ENCODE data around the gene ZNF503.

The ZNF503 gene

GRCh38 chr10:75431180-75432111 is 29.9 kb upstream of the ZNF503 start, which contains the start of gene LRMDA:
LRMDA (plus strand) TSS chr10:75431624.
- DNase-seq = peak; percentile 42

DNA sequence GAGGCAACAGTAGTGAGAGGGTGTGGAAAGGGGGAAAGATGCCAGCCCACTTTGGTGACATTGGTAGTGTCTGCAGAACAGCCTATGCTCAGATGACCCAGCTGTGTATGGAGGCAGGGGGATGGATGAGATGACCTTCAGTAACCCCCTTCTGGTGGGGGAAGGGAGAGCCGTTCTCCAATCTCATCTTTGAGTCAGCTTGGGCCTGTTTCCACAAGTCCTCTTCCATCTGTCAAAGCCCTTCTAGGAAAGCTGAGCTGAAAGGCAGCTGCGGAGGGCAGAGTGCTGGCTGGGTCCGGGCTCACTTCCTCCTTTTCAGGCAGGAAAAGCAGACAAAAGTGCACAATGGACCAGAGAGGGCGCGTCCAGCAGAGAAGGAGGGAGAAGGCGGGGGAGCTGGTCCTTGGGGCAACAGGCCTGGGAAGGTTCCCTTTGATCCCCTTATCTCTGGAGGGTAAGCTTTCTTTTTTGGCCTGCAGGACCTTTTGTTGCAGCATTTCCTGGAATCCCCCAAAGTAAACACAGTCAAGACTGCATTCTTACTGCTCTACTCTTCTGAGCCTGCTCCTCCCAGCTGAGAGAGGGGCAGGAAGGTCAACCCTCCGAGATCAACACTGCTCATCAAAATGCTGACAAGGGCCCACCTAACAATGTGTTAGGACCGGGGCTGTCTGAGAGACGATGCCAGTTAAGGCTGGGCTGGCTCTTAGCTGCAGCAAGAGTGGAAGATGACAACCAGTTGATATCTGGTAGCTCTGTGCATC is 28.6 kb upstream of the ZNF503 start:
- DNase-seq = peak; percentile 35

- DNase-seq = no peak
Observed at GRCh38 chr10:75429159-75429827, 27.7 kb upstream of the ZNF503 start.

GRCh38 chr10:75428434-75429158 is 27.0 kb upstream of the ZNF503 start:
- peak; percentile 57 for DNase-seq

GRCh38 chr10:75427951-75428350 is 26.4 kb upstream of the ZNF503 start:
- no peak for DNase-seq

DNA sequence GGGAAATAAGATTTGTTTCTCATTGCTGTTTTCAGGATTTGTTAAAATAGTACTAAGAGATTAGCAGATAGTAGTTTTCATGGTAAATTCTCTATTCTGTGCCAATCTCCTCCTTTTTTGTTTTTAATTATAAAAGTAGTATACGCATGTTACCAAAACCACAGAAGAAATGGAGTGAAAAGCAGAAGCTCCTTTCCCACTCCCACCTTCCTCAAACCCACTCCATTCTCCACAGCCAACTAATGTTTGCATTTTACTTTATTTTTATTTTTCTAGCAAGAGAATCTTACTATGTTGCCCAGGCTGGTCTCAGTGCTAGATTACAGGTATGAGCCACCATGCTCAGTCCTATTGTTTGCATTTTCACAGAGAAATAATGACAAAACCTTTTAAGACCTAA is 25.3 kb upstream of the ZNF503 start:
- DNase-seq = no peak

- no peak for DNase-seq
Observed at GRCh38 chr10:75425291-75426079, 23.9 kb upstream of the ZNF503 start.

GRCh38 chr10:75424571-75424970 is 23.0 kb upstream of the ZNF503 start:
- no peak for DNase-seq

DNA sequence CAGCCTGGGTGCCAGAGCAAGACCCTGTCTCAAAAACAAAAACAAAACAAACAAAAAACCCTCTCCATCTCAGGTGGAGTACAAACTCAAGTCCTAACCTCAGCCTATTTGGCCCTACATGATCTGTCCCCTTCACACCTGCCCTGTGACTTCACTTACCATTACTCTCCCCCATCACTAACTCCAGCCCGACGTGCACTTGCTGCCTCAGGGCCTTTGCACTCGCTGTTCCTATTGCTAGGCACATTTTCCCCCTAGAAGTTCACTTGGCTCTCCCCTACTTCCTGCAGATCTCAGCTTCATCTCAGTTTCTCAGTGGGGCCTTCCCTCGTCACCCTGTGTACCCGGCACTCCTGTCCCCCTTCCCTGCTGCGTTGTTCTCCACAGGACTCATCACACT is 21.3 kb upstream of the ZNF503 start:
- no peak for DNase-seq

- no peak for DNase-seq
Observed at GRCh38 chr10:75418712-75419111, 17.1 kb upstream of the ZNF503 start.

DNA sequence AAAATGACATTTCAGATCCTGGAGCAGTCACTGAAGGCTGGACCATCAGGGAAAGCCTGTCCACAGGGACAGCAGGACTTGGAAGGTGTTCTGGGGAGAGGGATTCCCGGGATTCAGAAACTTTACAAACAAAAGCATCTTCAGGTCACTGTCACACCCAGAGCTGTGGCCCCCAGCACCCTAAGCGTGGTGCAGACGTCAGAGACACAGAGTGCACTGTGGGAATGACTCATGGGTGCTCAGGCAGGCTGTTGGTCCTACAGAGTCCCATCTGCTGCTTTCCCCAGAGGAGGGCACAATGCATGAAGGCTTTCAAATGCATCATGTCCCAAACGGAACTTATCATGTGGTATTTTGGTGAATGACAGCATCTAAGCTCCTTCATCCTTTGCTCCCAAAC is 16.7 kb upstream of the ZNF503 start:
- DNase-seq = no peak

- no peak for DNase-seq
Observed at GRCh38 chr10:75417522-75417927, 16.0 kb upstream of the ZNF503 start.

DNA sequence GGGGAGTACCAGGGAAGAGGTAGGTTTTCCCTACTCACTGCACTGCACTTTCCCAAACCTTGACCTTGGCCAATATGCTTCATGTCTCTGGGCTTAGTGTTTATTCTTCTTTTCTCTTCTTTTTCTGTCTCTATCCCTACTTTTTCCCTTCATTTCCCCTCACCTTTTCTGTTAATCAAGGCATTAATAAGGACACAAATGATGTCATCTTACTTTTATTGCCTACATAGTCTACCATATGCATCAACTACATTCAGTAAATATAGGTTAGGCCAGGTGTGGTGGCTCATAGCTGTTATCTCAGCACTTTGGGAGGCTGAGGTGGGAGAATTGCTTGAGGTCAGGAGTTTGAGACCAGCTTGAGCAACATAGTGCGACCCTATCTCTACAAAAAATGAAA is 13.0 kb upstream of the ZNF503 start:
- DNase-seq = no peak

DNA sequence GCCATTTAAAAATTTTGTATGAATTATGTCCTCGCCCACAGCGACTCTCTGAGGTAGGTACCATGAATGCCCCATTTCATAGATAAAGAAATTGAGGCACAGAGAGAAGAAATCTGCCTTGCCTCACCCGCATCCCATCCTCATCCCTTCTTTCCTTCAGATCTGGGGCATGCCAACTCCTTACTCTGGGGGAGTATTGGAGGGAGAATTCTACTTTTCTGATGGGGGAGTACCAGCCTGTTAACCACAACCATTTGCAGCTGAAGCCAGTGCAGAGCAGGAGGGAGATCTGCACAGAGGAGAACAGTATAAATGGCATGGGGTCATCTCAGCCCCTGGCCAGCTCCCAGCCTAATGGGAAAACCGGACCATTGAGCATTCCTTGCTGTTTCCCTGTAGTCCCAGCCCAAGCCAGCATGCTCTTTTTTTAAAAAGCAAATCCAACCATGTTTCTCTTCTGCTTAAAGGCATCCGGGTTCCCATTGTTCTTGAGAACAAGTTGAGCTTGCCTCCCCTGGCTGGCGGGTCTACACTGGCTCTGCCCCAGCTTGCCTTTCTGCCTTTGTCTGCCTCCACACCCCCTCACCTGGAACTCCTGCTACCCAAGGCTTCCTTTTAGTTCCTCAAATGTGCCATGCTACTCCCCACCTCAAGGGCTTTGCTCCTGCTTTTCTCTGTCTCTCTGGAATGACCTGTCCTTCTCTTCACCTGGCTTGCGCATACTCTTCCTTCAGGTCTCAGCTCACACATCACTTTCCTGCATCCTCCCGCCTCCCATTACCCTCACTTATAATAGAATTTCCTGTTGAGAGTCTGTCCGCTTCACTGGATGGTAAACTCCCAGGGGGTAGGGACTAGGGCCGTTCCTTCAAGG is 8.8 kb upstream of the ZNF503 start:
- DNase-seq = no peak

DNA sequence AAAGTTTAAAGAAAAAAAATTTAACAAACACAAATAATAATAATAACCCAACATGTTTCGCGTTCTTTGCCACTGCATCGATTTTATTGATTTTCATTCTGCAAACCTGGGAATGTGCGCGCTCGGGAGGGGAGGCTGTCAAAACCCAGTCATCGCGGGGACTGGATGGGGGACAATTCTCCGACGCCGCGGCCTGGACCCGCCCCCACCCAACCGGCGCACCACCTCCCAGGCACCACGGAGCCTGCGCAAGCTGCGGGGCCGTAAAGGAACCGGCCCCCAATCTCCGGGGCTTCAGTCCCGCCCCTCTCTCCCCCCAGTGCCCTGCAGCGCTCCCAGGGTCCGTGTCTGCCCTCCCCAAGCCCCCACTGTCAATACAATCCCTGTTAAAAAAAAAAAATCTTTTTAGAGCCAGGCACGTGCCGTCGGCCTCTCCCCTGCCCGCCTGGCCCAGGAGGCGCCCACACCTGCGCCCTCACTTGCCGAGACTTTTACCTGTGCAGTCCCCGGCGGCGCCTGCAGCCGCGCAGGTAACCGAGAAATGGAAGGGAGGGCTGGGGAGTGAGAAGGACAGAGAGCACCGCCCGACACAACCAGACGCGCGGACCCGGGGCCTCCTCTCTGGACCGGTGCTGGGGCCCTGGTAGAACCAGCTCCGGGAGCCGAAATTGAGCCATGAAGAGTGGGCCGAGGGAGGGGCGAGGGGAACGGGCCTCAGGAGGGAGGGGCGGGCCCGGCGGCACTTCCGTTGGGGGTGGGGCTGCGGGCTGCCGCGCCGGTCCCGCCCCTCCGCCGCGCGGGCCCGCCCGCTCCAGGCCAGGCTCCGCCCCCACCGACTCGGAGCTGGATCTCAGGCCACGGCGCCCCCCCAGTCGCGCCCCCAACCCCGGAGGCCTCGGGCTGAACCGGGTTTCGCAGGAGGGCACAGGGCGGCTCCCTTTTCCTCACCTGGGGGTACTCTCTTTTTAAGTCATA is 7.6 kb upstream of the ZNF503 start:
- DNase-seq = no peak

DNA sequence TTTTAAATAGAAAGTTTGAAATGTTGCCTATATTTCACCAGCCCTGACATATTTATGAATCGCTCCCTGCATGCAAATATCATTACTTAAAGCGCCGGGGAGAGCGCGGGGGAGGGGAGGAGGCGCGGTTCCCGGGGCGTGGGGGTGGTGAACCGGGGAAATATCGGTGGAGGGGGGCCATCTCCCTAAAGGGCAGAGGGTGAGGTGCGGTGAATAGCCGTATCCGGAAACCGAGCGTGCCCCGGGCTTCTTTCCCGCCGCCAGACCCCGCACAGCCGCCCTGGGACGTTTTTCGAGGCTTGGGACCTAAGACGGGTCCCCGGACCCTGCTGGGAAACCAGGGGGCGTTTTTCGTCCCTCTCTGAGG is 6.9 kb upstream of the ZNF503 start:
- DNase-seq = no peak

DNA sequence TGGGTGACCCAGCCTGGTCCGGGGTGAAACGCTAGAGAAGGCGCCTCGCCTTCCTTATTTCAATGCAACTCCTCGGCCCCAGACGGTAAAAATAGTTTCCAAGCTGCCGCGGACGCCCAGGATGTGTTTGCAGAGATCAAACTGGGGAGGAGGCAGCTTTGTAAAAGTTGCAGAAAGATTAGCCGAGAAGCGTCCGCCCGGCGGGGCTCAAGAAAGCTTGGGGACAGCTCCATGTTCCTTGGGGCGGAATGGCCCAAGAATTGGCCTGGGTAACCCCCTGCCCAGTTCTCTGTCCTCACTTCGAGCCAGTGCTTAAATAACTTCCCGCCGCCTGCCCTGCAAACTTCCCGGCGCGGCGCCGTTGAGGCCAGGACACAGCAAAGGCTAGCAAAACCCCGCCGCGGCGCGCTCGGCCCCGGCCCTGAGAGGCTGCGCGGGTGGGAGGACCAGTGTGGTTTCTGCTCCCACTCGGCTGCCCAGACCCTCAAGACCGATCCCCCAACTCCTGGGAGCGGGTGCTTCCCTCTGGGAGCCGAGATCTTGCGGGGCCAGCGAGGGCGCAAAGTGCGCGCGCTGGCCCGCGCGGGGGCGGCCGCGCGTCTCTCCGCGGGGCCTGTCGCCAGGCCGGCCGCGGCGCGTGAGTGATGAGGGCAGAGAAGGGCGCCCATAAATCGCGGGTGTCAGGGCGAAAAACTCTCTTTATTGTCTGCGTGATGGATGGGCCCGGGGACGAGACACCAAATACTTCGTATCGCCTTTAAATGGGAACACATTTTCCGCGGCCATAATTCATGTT is 6.3 kb upstream of the ZNF503 start:
- DNase-seq = no peak

DNA sequence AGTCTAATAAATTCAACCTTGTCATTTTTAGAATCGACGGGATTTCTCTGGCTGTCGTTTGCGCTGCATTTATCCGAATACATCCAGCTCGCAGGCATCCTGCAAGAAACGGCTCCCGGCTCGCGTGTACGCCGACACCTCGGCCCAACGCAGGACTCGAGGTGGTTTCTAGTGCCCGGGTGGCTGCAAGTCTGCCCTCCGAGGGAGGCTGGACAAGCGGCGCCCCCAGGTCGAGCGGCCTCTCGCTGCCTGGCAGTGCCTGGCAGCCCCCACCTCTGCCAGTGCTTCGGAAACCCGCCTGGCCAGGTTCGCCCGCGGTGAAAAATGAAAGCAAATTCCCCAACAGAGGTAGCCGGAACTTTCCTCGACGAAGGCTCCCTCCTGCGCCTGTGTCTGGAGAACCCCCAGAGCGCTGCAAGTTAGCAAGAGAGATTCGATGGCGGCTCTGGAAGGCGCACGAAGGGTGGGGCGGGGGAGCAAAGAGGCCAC is 5.7 kb upstream of the ZNF503 start:
- no peak for DNase-seq
